ENCODE data around the gene PRKAB2.
"Not testable (repeated sequence)": the region's sequence is repeated elsewhere in the genome, so short reads cannot be mapped to it uniquely, and the experiment has no call there.

PRKAB2 gene

GRCh38 chr1:147109041-147109440, 63.2 kb downstream of the PRKAB2 start:
- no peak for DNase-seq

GRCh38 chr1:147106407-147106881, 65.8 kb downstream of the PRKAB2 start:
- DNase-seq, result not testable (repeated sequence)

- DNase-seq, result no peak
These were observed 66.4 kb downstream of the PRKAB2 start for GRCh38 chr1:147105909-147106308.

Measured in NCI-H446 (cell line).